CD4-positive, alpha-beta memory T cell (primary cell): ENCODE measurements around the gene CACNB1. TPM values are rescaled to one million over a fixed set of nuclear protein-coding genes. Genes with fewer than 3 reads are reported as not detected.

ENCODE experiments used
- CTCF ChIA-PET: fragments of 350-600 bp; sonication (Branson Sonifier 250); formaldehyde crosslinking; loops from one replicate; lab custom pipeline; 2021; ENCODE audit warnings: inconsistent platforms; ENCODE audit not compliant: partially characterized antibody; lab: Charles Lee
- POLR2A ChIA-PET: fragments of 350-600 bp; sonication (Branson Sonifier 250); formaldehyde crosslinking; loops from one replicate; lab custom pipeline; 2021; ENCODE audit not compliant: partially characterized antibody; lab: Charles Lee
- DNase-seq, 5 donors: peaks; one replicate each; pipeline versions ENCODE4 v3.0.0 to v3.0.0-alpha.2; 2020 to 2022; ENCODE audit warnings: mixed read lengths in 1 of 5
- H3K27ac ChIP-seq: one replicate; pipeline ENCODE4 v1.7.0; 2013; ENCODE audit warnings: low read depth, low read length
- H3K27me3 ChIP-seq: 2 replicates; pipeline ENCODE4 v1.7.0; 2013; ENCODE audit warnings: mild to moderate bottlenecking, low read length, moderate library complexity; ENCODE audit not compliant: insufficient read depth
- H3K36me3 ChIP-seq: 2 replicates; pipeline ENCODE4 v1.7.0; 2013; ENCODE audit warnings: mild to moderate bottlenecking, low read length, moderate library complexity; ENCODE audit not compliant: insufficient read depth
- H3K4me1 ChIP-seq: 2 replicates; pipeline ENCODE4 v1.7.0; 2013; ENCODE audit warnings: mild to moderate bottlenecking, low read length, moderate library complexity; ENCODE audit not compliant: insufficient read depth
- H3K4me3 ChIP-seq, 2 donors: one replicate each; pipeline ENCODE4 v1.7.0; 2013; ENCODE audit warnings: low read length in 2 of 2, mild to moderate bottlenecking in 1 of 2
- H3K9me3 ChIP-seq, 2 donors: one replicate each; pipeline ENCODE4 v1.7.0; 2013; ENCODE audit warnings: low read length in 2 of 2, control low read depth in 1 of 2; ENCODE audit not compliant: control insufficient read depth in 1 of 2
- H3K27ac Mint-ChIP-seq, 7 donors: one replicate each; pipeline ENCODE4 v1.8.0; 2020 to 2021; ENCODE audit warnings: mixed read lengths in 7 of 7, mild to moderate bottlenecking in 6 of 7, inconsistent platforms in 3 of 7, moderate library complexity in 3 of 7
- H3K27me3 Mint-ChIP-seq, 2 donors: one replicate each; pipeline ENCODE4 v1.8.0; 2020 to 2021; ENCODE audit warnings: mixed read lengths in 2 of 2
- H3K36me3 Mint-ChIP-seq, 2 donors: one replicate each; pipeline ENCODE4 v1.8.0; 2020 to 2021; ENCODE audit warnings: mixed read lengths in 2 of 2, inconsistent platforms in 1 of 2, mild to moderate bottlenecking in 1 of 2
- H3K4me1 Mint-ChIP-seq, 4 donors: one replicate each; pipeline ENCODE4 v1.8.0; 2020 to 2021; ENCODE audit warnings: mixed read lengths in 4 of 4, mild to moderate bottlenecking in 1 of 4
- H3K4me3 Mint-ChIP-seq, 8 donors: one replicate each; pipeline ENCODE4 v1.8.0; 2020 to 2021; ENCODE audit warnings: mixed read lengths in 8 of 8, mild to moderate bottlenecking in 7 of 8, moderate library complexity in 6 of 8, inconsistent platforms in 3 of 8
- H3K9me3 Mint-ChIP-seq, 8 donors: one replicate each; pipeline ENCODE4 v1.8.0; 2020 to 2021; ENCODE audit warnings: mixed read lengths in 8 of 8, mild to moderate bottlenecking in 5 of 8, inconsistent platforms in 3 of 8, moderate library complexity in 1 of 8
- intact Hi-C: fragments of 100-400 bp; cut with micrococcal nuclease; formaldehyde crosslinking; loops from one replicate; pipeline ENCODE4 v1.15.1; 2023
- polyA plus RNA-seq, 2 donors: library from polyadenylated mRNA; unstranded; fragments of 300-500 nt; fragmentation: Illumina TruSeq; gene quantifications; one replicate each; pipeline ENCODE4 v1.2.3, GENCODE V29; 2021
- total RNA-seq, 2 experiments: library from RNA; stranded (reverse); gene quantifications; one replicate each; pipeline ENCODE4 v1.2.3, GENCODE V29; 2021

CACNB1 gene
- total and polyA plus RNA-seq, 4 experiments from 2014 or later, result 0.20 to 25.7 (median 12.1) TPM

- peaks cover 28 to 43% of the 10 kb centered on the region in 2 donors for H3K27me3 Mint-ChIP-seq
- CTCF ChIA-PET, result no interaction called here
- no peaks in the 10 kb centered on the region for H3K36me3 ChIP-seq
Measured at GRCh38 chr17:39227364-39227919, 30.0 kb upstream of the CACNB1 start.

DNA sequence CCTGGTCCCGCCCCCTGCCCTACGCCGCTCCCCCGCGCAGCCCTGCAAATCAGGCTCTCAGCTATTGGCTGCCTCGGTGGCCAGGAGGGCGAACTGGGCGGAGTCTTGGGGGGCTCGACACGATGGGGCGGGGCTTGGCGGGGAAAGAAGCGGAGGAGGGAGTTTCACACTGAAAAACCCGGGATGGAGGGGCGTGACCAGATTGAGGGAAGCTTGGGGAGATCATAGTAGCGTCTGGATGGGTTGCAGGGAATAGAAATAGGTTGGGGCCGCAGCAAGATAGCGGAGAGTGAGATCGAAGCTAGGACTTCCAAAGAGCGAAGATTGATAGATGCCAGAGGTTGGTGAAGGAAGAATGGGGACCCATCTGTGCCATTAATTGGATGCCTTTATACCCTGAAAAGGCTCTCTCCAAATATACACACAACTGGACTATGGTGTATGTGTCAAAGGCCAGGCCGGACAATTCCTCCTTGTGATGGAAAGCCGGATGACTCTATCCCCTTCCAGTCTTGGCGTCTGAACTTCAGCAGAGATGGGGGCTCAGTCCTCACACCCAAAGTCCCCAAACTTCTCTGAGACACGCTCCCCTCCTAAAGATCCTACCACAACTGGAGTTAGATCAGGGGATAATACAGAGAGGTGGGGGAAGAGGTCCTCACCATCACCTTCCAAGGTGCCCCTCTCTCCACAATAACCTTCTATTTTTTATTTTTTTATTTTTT lies 28.7 kb upstream of the CACNB1 start:
- POLR2A ChIA-PET, result interaction anchor here (0.7 to 2.1 kb wide), 3 partner anchors 10 to 17 kb away, joined by 3 to 5 read pairs (median 4); no protein-coding TSS in a partner anchor
- no peaks in the 10 kb centered on the region for H3K9me3 ChIP-seq
- H3K27ac Mint-ChIP-seq, result peak overlapping the region in 3 of 7 donors; percentile 30 to 54 (median 33)

More at GRCh38 chr17:39227364-39227919, 30.0 kb upstream of the CACNB1 start:
- Histone ChIP-seq H3K4me1 (peaks cover 26% of the 10 kb centered on the region), H3K27ac (no peak overlapping the region), H3K27me3 (peaks cover 19% of the 10 kb centered on the region), H3K9me3 (no peaks in the 10 kb centered on the region), H3K4me3 (no peak overlapping the region)
- intact Hi-C loops, result no loop called here
- Mint-ChIP-seq H3K27ac (no peak overlapping the region), H3K4me1 (peaks cover 11 to 29% (median 16%) of the 10 kb centered on the region in 4 donors), H3K9me3 (peaks cover 0 to 2% (median 0%) of the 10 kb centered on the region in 8 donors), H3K36me3 (no peaks in the 10 kb centered on the region), H3K4me3 (peak overlapping the region in 1 of 8 donors; percentile 49)
- POLR2A ChIA-PET, result interaction anchor here (2.1 kb wide), 1 partner anchor 8 kb away, joined by 5 read pairs; no protein-coding TSS in a partner anchor
- DNase-seq, result no peak

DNA sequence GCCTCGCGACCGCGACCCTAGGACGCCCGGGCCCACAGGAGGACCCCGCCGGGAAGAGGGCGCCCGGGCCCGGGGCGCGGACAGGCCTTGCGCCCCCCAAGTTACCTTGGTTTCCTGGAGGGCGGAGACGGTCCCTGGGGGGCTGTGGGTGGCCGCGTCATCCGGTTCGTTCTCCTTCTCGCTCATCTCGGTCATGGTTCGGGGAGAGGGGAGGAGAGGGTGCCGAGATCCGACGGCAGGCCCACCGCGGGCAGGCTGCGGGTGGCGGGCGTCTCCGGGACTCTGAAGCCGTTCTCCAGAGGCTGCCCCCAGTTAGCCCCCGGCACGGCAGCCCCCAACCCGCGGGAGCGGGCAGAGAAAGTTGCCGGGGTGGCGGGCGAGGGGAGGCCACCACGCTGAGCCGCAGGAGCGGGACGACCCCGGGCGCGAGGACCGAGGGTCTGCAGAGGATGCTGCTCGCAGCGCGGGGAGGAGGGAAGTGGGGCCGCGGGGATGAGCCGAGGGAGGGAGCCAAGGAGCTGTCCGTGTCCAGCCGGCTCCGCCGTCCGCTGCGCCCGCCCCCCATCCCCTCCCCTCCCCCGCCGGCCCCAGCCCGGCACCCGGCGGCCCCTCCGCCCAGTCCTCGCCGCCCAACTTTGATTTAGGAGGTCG lies 28.0 kb upstream of the CACNB1 start, which contains the start of gene STAC2:
Gene STAC2, minus strand, starts transcription at position 638 of the 651 bp plus-strand sequence. Its CDS starts 443 bp downstream, at position 195.
- intact Hi-C loops, result no loop called here
- Mint-ChIP-seq H3K36me3 (no peaks in the 10 kb centered on the region), H3K27me3 (peaks cover 24 to 35% of the 10 kb centered on the region in 2 donors), H3K4me3 (peak within 1 kb of the TSS; percentile 74 to 84 (median 76)), H3K27ac (peak within 1 kb of the TSS in 5 of 7 donors; percentile 30 to 82 (median 54)), H3K9me3 (peaks cover 0 to 2% (median 0%) of the 10 kb centered on the region in 8 donors), H3K4me1 (peaks cover 4 to 17% (median 7%) of the 10 kb centered on the region in 4 donors)
- H3K27me3 ChIP-seq, result peaks cover 19% of the 10 kb centered on the region
- H3K4me3 ChIP-seq, result no peak within 1 kb of the TSS
- POLR2A ChIA-PET, result interaction anchor here (1.8 to 2.1 kb wide), 2 partner anchors 10 to 13 kb away, joined by 4 to 5 read pairs; no protein-coding TSS in a partner anchor
- no peak for DNase-seq
- peaks cover 16% of the 10 kb centered on the region for H3K4me1 ChIP-seq
- H3K36me3 ChIP-seq, result no peaks in the 10 kb centered on the region
- no peak within 1 kb of the TSS for H3K27ac ChIP-seq
- CTCF ChIA-PET, result interaction anchor here (1.0 kb wide), 1 partner anchor 14 kb away, joined by 4 read pairs; no protein-coding TSS in a partner anchor
- no peaks in the 10 kb centered on the region for H3K9me3 ChIP-seq

More for the DNA sequence above, 28.7 kb upstream of the CACNB1 start:
- Mint-ChIP-seq H3K4me3 (peak overlapping the region; percentile 67 to 84 (median 72)), H3K4me1 (peaks cover 4 to 17% (median 7%) of the 10 kb centered on the region in 4 donors), H3K27me3 (peaks cover 24 to 38% of the 10 kb centered on the region in 2 donors), H3K9me3 (peaks cover 0 to 2% (median 0%) of the 10 kb centered on the region in 8 donors), H3K36me3 (no peaks in the 10 kb centered on the region)
- Histone ChIP-seq H3K4me1 (peaks cover 16% of the 10 kb centered on the region), H3K27me3 (peaks cover 19% of the 10 kb centered on the region), H3K4me3 (no peak overlapping the region), H3K27ac (no peak overlapping the region), H3K36me3 (no peaks in the 10 kb centered on the region)
- no peak for DNase-seq
- CTCF ChIA-PET, result interaction anchor here (1.0 kb wide), 1 partner anchor 13 kb away, joined by 4 read pairs; no protein-coding TSS in a partner anchor
- intact Hi-C loops, result no loop called here

- Histone ChIP-seq H3K4me3 (no peak overlapping the region), H3K27ac (no peak overlapping the region), H3K27me3 (peaks cover 19% of the 10 kb centered on the region), H3K9me3 (no peaks in the 10 kb centered on the region), H3K36me3 (no peaks in the 10 kb centered on the region), H3K4me1 (peaks cover 16% of the 10 kb centered on the region)
- peaks cover 4 to 17% (median 7%) of the 10 kb centered on the region in 4 donors for H3K4me1 Mint-ChIP-seq
- H3K36me3 Mint-ChIP-seq, result no peaks in the 10 kb centered on the region
- peaks cover 24 to 35% of the 10 kb centered on the region in 2 donors for H3K27me3 Mint-ChIP-seq
- no peak for DNase-seq
- H3K4me3 Mint-ChIP-seq, result peak overlapping the region; percentile 62 to 83 (median 76)
- H3K9me3 Mint-ChIP-seq, result peaks cover 0 to 2% (median 0%) of the 10 kb centered on the region in 8 donors
- ChIA-PET POLR2A (no interaction called here), CTCF (no interaction called here)
- intact Hi-C loops, result no loop called here
- H3K27ac Mint-ChIP-seq, result peak overlapping the region in 2 of 7 donors; percentile 60 to 82
Measured at GRCh38 chr17:39224778-39225307, 27.4 kb upstream of the CACNB1 start.

DNA sequence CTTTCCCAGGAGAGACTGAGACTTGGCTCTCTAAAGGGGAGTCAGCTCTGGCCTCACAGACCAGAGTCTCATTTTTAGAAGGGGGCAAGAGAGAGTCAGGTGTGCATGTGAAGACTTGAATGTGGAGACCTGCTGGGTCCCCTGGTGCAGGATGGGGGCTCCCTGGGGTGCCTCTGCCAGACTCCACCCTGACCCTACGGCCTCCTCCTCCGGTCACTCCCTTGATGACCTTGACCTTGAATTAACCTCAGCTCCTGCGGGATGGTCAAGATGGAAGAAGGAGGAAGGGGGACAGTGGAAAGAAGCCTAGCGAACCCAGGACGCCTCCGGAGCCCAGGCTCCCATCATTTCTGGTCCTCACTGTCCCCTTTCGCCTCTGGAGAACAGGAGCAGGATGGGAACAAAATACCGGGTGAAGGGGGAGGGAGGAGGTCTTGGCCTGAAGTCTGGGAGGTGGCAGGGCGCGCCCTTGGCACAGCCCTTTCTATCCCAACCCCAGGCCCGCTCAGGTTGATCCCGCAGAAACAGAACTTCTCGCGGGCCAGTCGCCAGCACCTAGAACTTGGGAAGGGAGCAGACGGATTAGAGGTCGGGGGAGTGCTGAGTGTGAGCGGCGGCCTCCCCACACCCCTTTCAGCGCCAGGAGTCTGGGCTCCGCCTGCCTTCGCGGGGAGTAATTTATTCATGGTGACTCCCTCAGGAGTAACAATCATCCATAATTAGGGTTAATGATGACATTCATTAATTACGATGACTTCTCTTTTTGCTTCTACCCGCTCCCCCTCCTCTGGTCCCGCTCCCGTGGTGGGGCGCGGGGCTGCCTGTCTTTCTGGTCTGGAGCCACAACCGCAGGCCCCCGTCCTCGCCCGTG lies 26.7 kb upstream of the CACNB1 start:
- CTCF ChIA-PET, result interaction anchor here (1.3 to 2.1 kb wide), 2 partner anchors 14 to 18 kb away, joined by 4 to 6 read pairs; no protein-coding TSS in a partner anchor
- H3K27me3 Mint-ChIP-seq, result peaks cover 19 to 30% of the 10 kb centered on the region in 2 donors
- peak overlapping the region in 1 of 7 donors; percentile 7 for H3K27ac Mint-ChIP-seq
- Histone ChIP-seq H3K4me3 (no peak overlapping the region), H3K36me3 (no peaks in the 10 kb centered on the region), H3K27ac (no peak overlapping the region), H3K27me3 (peaks cover 19% of the 10 kb centered on the region), H3K9me3 (no peaks in the 10 kb centered on the region), H3K4me1 (peaks cover 16% of the 10 kb centered on the region)
- intact Hi-C loops, result no loop called here
- DNase-seq, result no peak
- H3K36me3 Mint-ChIP-seq, result no peaks in the 10 kb centered on the region
- POLR2A ChIA-PET, result no interaction called here
- peak overlapping the region in 7 of 8 donors; percentile 17 to 77 (median 66) for H3K4me3 Mint-ChIP-seq
- peaks cover 0 to 2% (median 0%) of the 10 kb centered on the region in 8 donors for H3K9me3 Mint-ChIP-seq
- peaks cover 6 to 17% (median 7%) of the 10 kb centered on the region in 4 donors for H3K4me1 Mint-ChIP-seq
